ENCODE results near the gene SDK2. TPM values are rescaled to one million over a fixed set of nuclear protein-coding genes. Genes with fewer than 3 reads are reported as not detected.

SDK2 gene
- total RNA-seq, 1 donor from 2014 or later = 1.4 TPM

DNA sequence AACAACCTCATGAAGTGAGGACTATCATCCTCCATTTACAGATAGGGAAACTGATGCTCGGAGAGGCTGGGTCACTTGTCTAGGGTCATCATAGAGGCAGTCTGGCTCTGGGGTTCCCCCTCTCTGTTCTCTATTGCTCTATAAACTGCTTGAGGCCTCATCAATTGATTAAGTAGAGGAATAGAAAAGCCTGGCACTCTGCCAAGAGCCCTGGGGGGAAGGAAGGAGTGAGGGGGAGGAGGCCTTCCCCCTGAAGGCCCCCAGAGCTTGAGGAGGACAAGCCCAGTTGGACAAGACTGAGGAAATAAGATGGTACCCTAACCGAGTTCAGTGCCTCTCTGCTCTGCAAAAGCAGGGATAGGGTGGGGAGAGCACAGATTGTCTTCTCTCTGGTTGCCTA is 21.0 kb downstream of the SDK2 start:
- H3K4me3 ChIP-seq = no peak overlapping the region
- no peaks in the 10 kb centered on the region for H3K9me3 ChIP-seq
- intact Hi-C loops (cut with DNase I) = no loop called here
- ATAC-seq (no peak), DNase-seq (no peak)
- H3K4me1 ChIP-seq = no peaks in the 10 kb centered on the region
- no peaks in the 10 kb centered on the region for H3K27me3 ChIP-seq (ENCODE audit: low read depth)
- TF ChIP-seq, protein P1, sequence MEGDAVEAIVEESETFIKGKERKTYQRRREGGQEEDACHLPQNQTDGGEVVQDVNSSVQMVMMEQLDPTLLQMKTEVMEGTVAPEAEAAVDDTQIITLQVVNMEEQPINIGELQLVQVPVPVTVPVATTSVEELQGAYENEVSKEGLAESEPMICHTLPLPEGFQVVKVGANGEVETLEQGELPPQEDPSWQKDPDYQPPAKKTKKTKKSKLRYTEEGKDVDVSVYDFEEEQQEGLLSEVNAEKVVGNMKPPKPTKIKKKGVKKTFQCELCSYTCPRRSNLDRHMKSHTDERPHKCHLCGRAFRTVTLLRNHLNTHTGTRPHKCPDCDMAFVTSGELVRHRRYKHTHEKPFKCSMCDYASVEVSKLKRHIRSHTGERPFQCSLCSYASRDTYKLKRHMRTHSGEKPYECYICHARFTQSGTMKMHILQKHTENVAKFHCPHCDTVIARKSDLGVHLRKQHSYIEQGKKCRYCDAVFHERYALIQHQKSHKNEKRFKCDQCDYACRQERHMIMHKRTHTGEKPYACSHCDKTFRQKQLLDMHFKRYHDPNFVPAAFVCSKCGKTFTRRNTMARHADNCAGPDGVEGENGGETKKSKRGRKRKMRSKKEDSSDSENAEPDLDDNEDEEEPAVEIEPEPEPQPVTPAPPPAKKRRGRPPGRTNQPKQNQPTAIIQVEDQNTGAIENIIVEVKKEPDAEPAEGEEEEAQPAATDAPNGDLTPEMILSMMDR (IDR thresholded peaks at IDR 0.05) = no peak
- no peaks in the 10 kb centered on the region for H3K36me3 ChIP-seq
- no peak overlapping the region for H3K27ac ChIP-seq

DNA sequence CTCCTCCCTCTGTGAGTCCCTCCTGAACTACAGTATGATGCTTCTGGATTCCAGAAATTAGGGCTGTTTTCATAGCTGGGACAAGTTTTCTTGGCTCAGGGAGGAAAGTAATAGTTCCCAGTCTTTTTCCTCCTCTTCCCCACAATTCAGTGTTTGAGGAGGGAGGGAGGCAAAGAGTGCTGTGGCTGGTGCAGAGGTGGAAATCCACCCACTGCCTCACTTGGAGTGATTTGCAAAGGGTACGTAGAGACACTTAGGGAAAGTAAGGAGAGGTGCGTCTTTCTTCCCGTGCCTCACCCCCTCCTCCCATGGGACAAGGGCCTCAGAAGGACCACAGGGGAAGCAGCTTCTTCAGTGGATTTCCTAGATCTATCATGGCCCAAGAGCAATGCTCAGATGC is 21.9 kb downstream of the SDK2 start:
- TF ChIP-seq, protein P1 (IDR thresholded peaks at IDR 0.05) = no peak
- DNase-seq (no peak), ATAC-seq (no peak)
- H3K27ac ChIP-seq = no peak overlapping the region
- no peaks in the 10 kb centered on the region for H3K9me3 ChIP-seq
- H3K4me1 ChIP-seq = no peaks in the 10 kb centered on the region
- no peaks in the 10 kb centered on the region for H3K36me3 ChIP-seq
- intact Hi-C loops (cut with DNase I) = no loop called here
- no peak overlapping the region for H3K4me3 ChIP-seq
- H3K27me3 ChIP-seq (ENCODE audit: low read depth) = no peaks in the 10 kb centered on the region

DNA sequence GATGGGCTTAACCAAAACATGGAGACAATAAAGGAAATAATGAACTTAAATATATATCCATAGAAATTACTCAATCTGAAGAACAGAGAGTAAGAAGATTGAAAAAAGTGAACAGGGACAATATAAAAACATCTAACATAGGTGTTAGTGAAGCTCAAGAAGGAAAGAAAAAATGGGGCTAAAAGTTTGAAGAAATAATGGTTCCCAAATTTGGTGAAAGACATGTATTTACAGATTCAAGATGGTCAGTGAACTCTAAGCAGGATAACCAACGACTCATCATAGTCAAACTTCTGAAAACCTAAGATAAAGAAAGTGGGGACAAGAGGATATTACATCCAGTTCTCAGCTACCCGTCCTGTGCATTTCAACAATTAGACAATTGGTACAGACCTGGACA is 22.6 kb downstream of the SDK2 start:
- H3K27ac ChIP-seq = no peak overlapping the region
- intact Hi-C loops (cut with DNase I) = no loop called here

DNA sequence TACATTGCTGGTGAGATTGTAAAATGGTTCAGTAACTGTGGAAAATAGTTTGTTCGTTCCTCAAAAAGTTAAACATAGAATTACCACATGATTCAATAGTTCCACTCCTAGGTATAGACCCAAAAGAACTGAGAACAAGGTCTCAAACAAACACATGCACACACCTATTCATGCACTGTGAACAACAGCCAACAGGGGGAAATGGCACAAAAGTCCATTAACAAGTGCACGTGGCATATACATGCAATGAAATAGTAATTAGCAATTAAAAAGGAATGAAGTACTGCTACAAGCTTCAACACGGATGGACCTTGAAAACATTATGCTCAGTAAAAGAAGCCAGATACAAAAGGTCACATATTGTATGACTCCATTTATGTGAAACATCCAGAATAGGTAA is 23.8 kb downstream of the SDK2 start:
- H3K9me3 ChIP-seq = no peaks in the 10 kb centered on the region
- no peak overlapping the region for H3K4me3 ChIP-seq
- TF ChIP-seq, protein P1 (IDR thresholded peaks at IDR 0.05) = no peak
- ATAC-seq = no peak
- H3K4me1 ChIP-seq = no peaks in the 10 kb centered on the region
- intact Hi-C loops (cut with DNase I) = no loop called here
- no peaks in the 10 kb centered on the region for H3K36me3 ChIP-seq
- DNase-seq = no peak
- no peak overlapping the region for H3K27ac ChIP-seq
- no peaks in the 10 kb centered on the region for H3K27me3 ChIP-seq (ENCODE audit: low read depth)

More for the DNA sequence above, 22.6 kb downstream of the SDK2 start:
- H3K36me3 ChIP-seq = no peaks in the 10 kb centered on the region
- ATAC-seq = no peak
- H3K27me3 ChIP-seq (ENCODE audit: low read depth) = no peaks in the 10 kb centered on the region
- TF ChIP-seq, protein P1 (IDR thresholded peaks at IDR 0.05) = no peak
- H3K4me3 ChIP-seq = no peak overlapping the region
- H3K4me1 ChIP-seq = no peaks in the 10 kb centered on the region
- DNase-seq = no peak
- H3K9me3 ChIP-seq = no peaks in the 10 kb centered on the region

DNA sequence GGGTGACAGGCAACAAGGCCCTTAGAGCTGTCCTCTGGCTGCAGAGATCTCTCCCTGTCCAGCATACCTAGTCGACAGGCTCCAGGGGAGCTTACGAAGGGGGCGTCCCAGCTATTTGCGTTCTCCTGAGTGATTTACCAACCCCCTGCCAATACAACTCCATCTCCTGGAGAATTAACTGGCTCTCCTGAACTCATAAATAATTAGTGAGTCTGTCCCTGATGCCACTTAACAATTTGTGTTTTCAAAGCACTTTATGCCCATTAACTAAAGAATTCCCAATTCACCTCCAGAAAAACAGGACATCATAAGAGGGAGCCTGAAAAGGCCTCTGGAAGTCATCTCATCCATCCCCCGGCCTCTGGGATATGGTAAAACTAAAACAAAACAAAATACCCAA is 26.7 kb downstream of the SDK2 start:
- Histone ChIP-seq H3K4me1 (no peaks in the 10 kb centered on the region), H3K27ac (no peak overlapping the region), H3K9me3 (no peaks in the 10 kb centered on the region), H3K4me3 (no peak overlapping the region), H3K27me3 (ENCODE audit: low read depth) (peaks cover 3% of the 10 kb centered on the region), H3K36me3 (no peaks in the 10 kb centered on the region)
- intact Hi-C loops (cut with DNase I) = no loop called here
- TF ChIP-seq, protein P1 (IDR thresholded peaks at IDR 0.05) = no peak
- ATAC-seq (no peak), DNase-seq (no peak)

DNA sequence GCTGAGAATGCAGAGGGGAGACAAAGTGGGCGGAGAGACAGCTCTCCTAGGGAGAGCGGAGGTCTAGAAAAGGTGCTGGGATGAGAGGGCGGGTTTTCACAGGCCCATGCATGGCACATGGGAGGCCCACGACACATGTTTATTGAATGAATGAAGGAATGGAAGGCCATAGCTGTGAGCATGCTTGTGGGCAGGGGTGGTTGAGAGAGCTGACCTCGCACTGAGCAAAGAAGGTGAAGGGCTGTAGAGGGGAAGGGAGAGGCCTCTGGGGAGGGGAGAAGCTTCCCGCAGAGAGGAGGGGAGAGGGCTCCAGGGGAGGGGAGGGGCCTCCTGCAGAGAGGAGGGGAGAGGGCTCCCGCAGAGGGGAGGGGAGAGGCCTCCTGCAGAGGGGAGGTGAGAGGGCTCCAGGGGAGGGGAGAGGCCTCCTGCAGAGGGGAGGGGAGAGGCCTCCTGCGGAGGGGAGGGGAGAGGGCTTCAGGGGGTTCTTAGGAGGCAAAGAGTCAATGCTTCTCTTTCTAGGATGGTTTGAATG is 27.3 kb downstream of the SDK2 start:
- no peaks in the 10 kb centered on the region for H3K36me3 ChIP-seq
- peaks cover 7% of the 10 kb centered on the region for H3K27me3 ChIP-seq (ENCODE audit: low read depth)
- H3K27ac ChIP-seq = no peak overlapping the region
- ATAC-seq (no peak), DNase-seq (no peak)
- H3K4me3 ChIP-seq = no peak overlapping the region
- no peaks in the 10 kb centered on the region for H3K9me3 ChIP-seq
- intact Hi-C loops (cut with DNase I) = no loop called here
- TF ChIP-seq, protein P1 (IDR thresholded peaks at IDR 0.05) = no peak
- no peaks in the 10 kb centered on the region for H3K4me1 ChIP-seq
